Measurements from ENCODE around the gene CABP4. TPM values are rescaled to one million over a fixed set of nuclear protein-coding genes. Genes with fewer than 3 reads are reported as not detected.
"Not testable (repeated sequence)": the region's sequence is repeated elsewhere in the genome, so short reads cannot be mapped to it uniquely, and the experiment has no call there.

Gene CABP4
- total RNA-seq, 1 experiment from 2014 or later = 0.55 TPM

- Histone ChIP-seq H3K9me2 (replicated peaks; ENCODE audit: low read length) (no peaks in the 10 kb centered on the region), H3F3A (ENCODE audit: low read length, unreplicated experiment) (no peaks in the 10 kb centered on the region), H3K9me3 (ENCODE audit: low read length) (no peaks in the 10 kb centered on the region), H3K27me3 (ENCODE audit: low read length) (no peaks in the 10 kb centered on the region), H3K79me2 (ENCODE audit: low read length) (peaks cover 3% of the 10 kb centered on the region), H4K20me1 (ENCODE audit: low read length) (no peaks in the 10 kb centered on the region), H3K4me2 (ENCODE audit: low read length) (no peak overlapping the region), H2AFZ (ENCODE audit: low read length) (no peak overlapping the region), H3K36me3 (ENCODE audit: low read depth, low read length) (no peaks in the 10 kb centered on the region), H3K4me3 (ENCODE audit: low read length) (no peak overlapping the region), H3K4me1 (ENCODE audit: insufficient read depth, low read length) (peaks cover 13% of the 10 kb centered on the region; the same call in 1 of the 2 replicates), H3K27ac (ENCODE audit: low read length) (no peak overlapping the region), H3K9ac (ENCODE audit: low read length) (no peak overlapping the region)
- ChIA-PET POLR2A (ENCODE audit: unreplicated experiment) (no interaction called here), CTCF (no interaction called here)
- BruUV-seq (replicated peaks) = no TSS peak
- intact Hi-C loops (cut with micrococcal nuclease) = no loop called here
- ATAC-seq = no peak
- TF ChIP-seq EZH2 (IDR thresholded peaks at IDR 0.05; ENCODE audit: low read length, unreplicated experiment) (no peak), EZH2phosphoT487 (IDR thresholded peaks at IDR 0.05; ENCODE audit: borderline replicate concordance, low read length) (no peak), CTCF (conservative IDR thresholded peaks at IDR 0.05; ENCODE audit: low read depth, low read length) (no peak)
- DNase-seq = no peak
Measured at GRCh38 chr11:67423466-67423865, 31.7 kb upstream of the CABP4 start.

GRCh38 chr11:67423891-67424613, 31.1 kb upstream of the CABP4 start:
- Histone ChIP-seq H2AFZ (ENCODE audit: low read length) (no peak overlapping the region), H3K79me2 (ENCODE audit: low read length) (peaks cover 8% of the 10 kb centered on the region), H3K27me3 (ENCODE audit: low read length) (no peaks in the 10 kb centered on the region), H3K9me2 (replicated peaks; ENCODE audit: low read length) (no peaks in the 10 kb centered on the region), H3K27ac (ENCODE audit: low read length) (no peak overlapping the region), H3K4me1 (ENCODE audit: insufficient read depth, low read length) (peaks cover 13% of the 10 kb centered on the region; the same call in 1 of the 2 replicates), H3K4me3 (ENCODE audit: low read length) (no peak overlapping the region), H3F3A (ENCODE audit: low read length, unreplicated experiment) (no peaks in the 10 kb centered on the region), H3K9ac (ENCODE audit: low read length) (no peak overlapping the region), H3K9me3 (ENCODE audit: low read length) (no peaks in the 10 kb centered on the region), H3K4me2 (ENCODE audit: low read length) (no peak overlapping the region), H4K20me1 (ENCODE audit: low read length) (no peaks in the 10 kb centered on the region), H3K36me3 (ENCODE audit: low read depth, low read length) (no peaks in the 10 kb centered on the region)
- TF ChIP-seq EZH2phosphoT487 (IDR thresholded peaks at IDR 0.05; ENCODE audit: borderline replicate concordance, low read length) (no peak), CTCF (conservative IDR thresholded peaks at IDR 0.05; ENCODE audit: low read depth, low read length) (no peak), EZH2 (IDR thresholded peaks at IDR 0.05; ENCODE audit: low read length, unreplicated experiment) (no peak)
- BruUV-seq (replicated peaks) = no TSS peak
- ChIA-PET CTCF (no interaction called here), POLR2A (ENCODE audit: unreplicated experiment) (interaction anchor here (0.7 kb wide), 1 partner anchor 1102 kb away, joined by 4 read pairs; no protein-coding TSS in a partner anchor)
- intact Hi-C loops (cut with micrococcal nuclease) = no loop called here
- no peak for ATAC-seq
- no peak for DNase-seq

- H3F3A ChIP-seq (ENCODE audit: low read length, unreplicated experiment); CTCF ChIA-PET; H3K27ac ChIP-seq (ENCODE audit: low read length); H3K9me2 ChIP-seq (replicated peaks; ENCODE audit: low read length); BruUV-seq (replicated peaks); DNase-seq; H3K9me3 ChIP-seq (ENCODE audit: low read length); ATAC-seq; H4K20me1 ChIP-seq (ENCODE audit: low read length); H3K27me3 ChIP-seq (ENCODE audit: low read length); POLR2A ChIA-PET (ENCODE audit: unreplicated experiment): not testable (repeated sequence)
- peak overlapping the region; percentile 94 for H3K4me2 ChIP-seq (ENCODE audit: low read length)
- peak overlapping the region; percentile 95; the same call in 1 of the 2 replicates for H3K9ac ChIP-seq (ENCODE audit: low read length)
- H3K79me2 ChIP-seq (ENCODE audit: low read length) = peaks cover 34% of the 10 kb centered on the region
- peak overlapping the region; percentile 96 for H3K4me3 ChIP-seq (ENCODE audit: low read length)
- intact Hi-C loops (cut with micrococcal nuclease) = loop anchor here (5.0 kb wide), 2 partner anchors 40 to 80 kb away; partner anchors contain the start of genes CDK2AP2, PITPNM1 and TMEM134
- H2AFZ ChIP-seq (ENCODE audit: low read length) = peak overlapping the region; percentile 94
- peaks cover 20% of the 10 kb centered on the region for H3K36me3 ChIP-seq (ENCODE audit: low read depth, low read length)
- H3K4me1 ChIP-seq (ENCODE audit: insufficient read depth, low read length) = peaks cover 17% of the 10 kb centered on the region
Measured at GRCh38 chr11:67427364-67427859, 27.7 kb upstream of the CABP4 start.

Data from PC-3 (cell line).